Smooth muscle cell of the brain vasculature (primary cell): ENCODE results near the gene FUT7.
"Not testable (repeated sequence)": the region's sequence is repeated elsewhere in the genome, so short reads cannot be mapped to it uniquely, and the experiment has no call there.

ENCODE experiments used
- DNase-seq: peaks from one replicate; pipeline ENCODE4 v3.0.0-alpha.2; 2012; ENCODE audit warnings: low read depth, low spot score

FUT7 gene

GRCh38 chr9:137066096-137066861 is 34.4 kb upstream of the FUT7 start:
- no peak for DNase-seq

- no peak for DNase-seq
Observed at GRCh38 chr9:137065336-137065967, 33.6 kb upstream of the FUT7 start.

GRCh38 chr9:137064880-137065164 is 32.9 kb upstream of the FUT7 start:
- DNase-seq: no peak

GRCh38 chr9:137064027-137064879 is 32.4 kb upstream of the FUT7 start:
- no peak for DNase-seq

GRCh38 chr9:137063311-137064026 is 31.6 kb upstream of the FUT7 start:
- DNase-seq: no peak

GRCh38 chr9:137062798-137063197 is 30.9 kb upstream of the FUT7 start:
- not testable (repeated sequence) for DNase-seq

GRCh38 chr9:137062384-137062783 is 30.5 kb upstream of the FUT7 start:
- no peak for DNase-seq

- DNase-seq: no peak
Observed at GRCh38 chr9:137058521-137059234, 26.8 kb upstream of the FUT7 start.

- DNase-seq: no peak
Observed at GRCh38 chr9:137057545-137057944, 25.7 kb upstream of the FUT7 start.

GRCh38 chr9:137056739-137057415 is 25.0 kb upstream of the FUT7 start:
- no peak for DNase-seq

GRCh38 chr9:137055385-137056364 is 23.8 kb upstream of the FUT7 start:
- peak; percentile 60 for DNase-seq

GRCh38 chr9:137054932-137055384 is 23.1 kb upstream of the FUT7 start:
- DNase-seq: no peak

GRCh38 chr9:137053944-137054931 is 22.4 kb upstream of the FUT7 start, which contains the start of gene ENTPD2:
ENTPD2 (minus strand) TSS chr9:137054061; CDS start chr9:137053997, 64 bp downstream.
- DNase-seq: no peak

- DNase-seq: no peak
Observed at GRCh38 chr9:137052998-137053943, 21.4 kb upstream of the FUT7 start.

GRCh38 chr9:137052293-137052692 is 20.4 kb upstream of the FUT7 start:
- DNase-seq: no peak

GRCh38 chr9:137051145-137051724 is 19.3 kb upstream of the FUT7 start:
- no peak for DNase-seq

- DNase-seq: no peak
Observed at GRCh38 chr9:137050570-137050969, 18.7 kb upstream of the FUT7 start.
